BLaER1 treated with 17β-estradiol and CSF1 and Interleukin-3, amounts not matched to agents 10 nM and 100 nM (cell line): ENCODE results near the gene DNAJC16.
A peak's percentile ranks its signal among the peaks of the same experiment; 100 is the strongest.

ENCODE experiments used
- H3K27ac ChIP-seq, 11 experiments: shearing (Covaris generic); formaldehyde crosslinking; 2 replicates each; pipeline ENCODE4 v1.8.1; 2022
- H3K27me3 ChIP-seq, 11 experiments: shearing (Covaris generic); formaldehyde crosslinking; 2 replicates each; pipeline ENCODE4 v1.8.1; 2022
- H3K36me3 ChIP-seq, 11 experiments: shearing (Covaris generic); formaldehyde crosslinking; 2 replicates each; pipeline ENCODE4 v1.8.1; 2022
- H3K4me1 ChIP-seq, 10 experiments: shearing (Covaris generic); formaldehyde crosslinking; 2 replicates each; pipeline ENCODE4 v1.8.1; 2022
- H3K4me2 ChIP-seq, 11 experiments: shearing (Covaris generic); formaldehyde crosslinking; 2 replicates each; pipeline ENCODE4 v1.8.1; 2022
- H3K4me3 ChIP-seq, 10 experiments: shearing (Covaris generic); formaldehyde crosslinking; 2 replicates each; pipeline ENCODE4 v1.8.1; 2022
- H3K9ac ChIP-seq, 11 experiments: shearing (Covaris generic); formaldehyde crosslinking; 2 replicates each; pipeline ENCODE4 v1.8.1; 2022
- H3K9me3 ChIP-seq, 11 experiments: shearing (Covaris generic); formaldehyde crosslinking; replicated peaks in 1 of 11; 2 replicates each; pipeline ENCODE4 v1.8.1; 2022
- H4K20me1 ChIP-seq, 11 experiments: shearing (Covaris generic); formaldehyde crosslinking; 2 replicates each; pipeline ENCODE4 v1.8.1; 2022
- Cebpa-rat ChIP-seq, 11 experiments: shearing (Covaris generic); IDR thresholded peaks; 2 replicates each; pipeline ENCODE4 v1.8.1; 2022

Gene DNAJC16

GRCh38 chr1:15605398-15606383 is 79.0 kb downstream of the DNAJC16 start:
- Histone ChIP-seq H3K27me3 (peaks cover 3 to 10% (median 7%) of the 10 kb centered on the region in 11 experiments; a peak in 16 of 22 replicates), H3K9ac (no peak overlapping the region), H3K4me2 (no peak overlapping the region), H3K4me1 (peaks cover 0 to 21% (median 16%) of the 10 kb centered on the region in 10 experiments; a peak in 15 of 20 replicates), H3K4me3 (no peak overlapping the region), H3K27ac (no peak overlapping the region), H3K36me3 (no peaks in the 10 kb centered on the region), H4K20me1 (no peaks in the 10 kb centered on the region), H3K9me3 (0 out of 22 replicates have a peak, but pooled peaks cover 0 to 5% (median 0%) of the 10 kb centered on the region in 11 experiments)
- TF ChIP-seq Cebpa-rat (IDR thresholded peaks at IDR 0.05): no peak

GRCh38 chr1:15609631-15610030 is 83.0 kb downstream of the DNAJC16 start:
- no peak for TF ChIP-seq Cebpa-rat (IDR thresholded peaks at IDR 0.05)
- Histone ChIP-seq H3K9me3 (no peaks in the 10 kb centered on the region), H3K4me3 (no peak overlapping the region), H3K27me3 (no peaks in the 10 kb centered on the region), H3K4me2 (no peak overlapping the region), H4K20me1 (no peaks in the 10 kb centered on the region), H3K9ac (no peak overlapping the region), H3K27ac (no peak overlapping the region), H3K36me3 (no peaks in the 10 kb centered on the region), H3K4me1 (0 out of 20 replicates have a peak, but pooled peaks cover 0 to 5% (median 0%) of the 10 kb centered on the region in 10 experiments)

GRCh38 chr1:15610167-15610566 is 83.5 kb downstream of the DNAJC16 start:
- H3K27ac ChIP-seq: no peak overlapping the region
- H3K4me2 ChIP-seq: no peak overlapping the region
- TF ChIP-seq Cebpa-rat (IDR thresholded peaks at IDR 0.05): no peak

GRCh38 chr1:15616373-15617172 is 89.9 kb downstream of the DNAJC16 start:
- Histone ChIP-seq H3K4me1 (peaks cover 37 to 45% (median 39%) of the 10 kb centered on the region in 10 experiments), H3K4me2 (peak overlapping the region; percentile 82 to 94 (median 90)), H3K36me3 (peaks cover 0 to 16% (median 8%) of the 10 kb centered on the region in 11 experiments; a peak in 10 of 22 replicates), H3K27ac (peak overlapping the region; percentile 57 to 99 (median 82); a peak in 21 of 22 replicates), H3K27me3 (no peaks in the 10 kb centered on the region), H4K20me1 (peaks cover 8 to 34% (median 16%) of the 10 kb centered on the region in 11 experiments; a peak in 21 of 22 replicates), H3K4me3 (peak overlapping the region; percentile 83 to 100 (median 98)), H3K9me3 (no peaks in the 10 kb centered on the region), H3K9ac (peak overlapping the region; percentile 71 to 99 (median 98))
- no peak for TF ChIP-seq Cebpa-rat (IDR thresholded peaks at IDR 0.05)

More at GRCh38 chr1:15610167-15610566, 83.5 kb downstream of the DNAJC16 start:
- Histone ChIP-seq H3K9me3 (no peaks in the 10 kb centered on the region), H3K4me3 (no peak overlapping the region), H3K36me3 (no peaks in the 10 kb centered on the region), H4K20me1 (no peaks in the 10 kb centered on the region), H3K9ac (no peak overlapping the region), H3K4me1 (0 out of 20 replicates have a peak, but pooled peaks cover 0 to 5% (median 0%) of the 10 kb centered on the region in 10 experiments), H3K27me3 (no peaks in the 10 kb centered on the region)

- Histone ChIP-seq H3K27ac (peak within 1 kb of the TSS; percentile 89 to 99 (median 98)), H3K4me3 (peak within 1 kb of the TSS; percentile 83 to 100 (median 98)), H3K9me3 (no peaks in the 10 kb centered on the region), H4K20me1 (peaks cover 16 to 42% (median 25%) of the 10 kb centered on the region in 11 experiments; a peak in 21 of 22 replicates), H3K4me2 (peak within 1 kb of the TSS; percentile 82 to 97 (median 92)), H3K36me3 (peaks cover 0 to 24% (median 15%) of the 10 kb centered on the region in 11 experiments; a peak in 14 of 22 replicates), H3K9ac (peak within 1 kb of the TSS; percentile 93 to 99 (median 98)), H3K4me1 (peaks cover 38 to 54% (median 44%) of the 10 kb centered on the region in 10 experiments), H3K27me3 (no peaks in the 10 kb centered on the region)
- TF ChIP-seq Cebpa-rat (IDR thresholded peaks at IDR 0.05): no peak
Measured at GRCh38 chr1:15617173-15618076, 90.8 kb downstream of the DNAJC16 start, which contains the start of gene DDI2. Gene DDI2, plus strand, starts transcription at chr1:15617458. Its CDS starts 213 bp downstream, at chr1:15617671.

- Histone ChIP-seq H3K9ac (peak overlapping the region; percentile 93 to 99 (median 98)), H3K4me3 (peak overlapping the region; percentile 83 to 100 (median 98)), H4K20me1 (peaks cover 24 to 50% (median 32%) of the 10 kb centered on the region in 11 experiments; a peak in 21 of 22 replicates), H3K9me3 (no peaks in the 10 kb centered on the region), H3K27me3 (no peaks in the 10 kb centered on the region), H3K4me2 (peak overlapping the region; percentile 64 to 97 (median 92)), H3K36me3 (peaks cover 0 to 31% (median 22%) of the 10 kb centered on the region in 11 experiments; a peak in 14 of 22 replicates), H3K27ac (peak overlapping the region; percentile 89 to 99 (median 98)), H3K4me1 (peaks cover 38 to 59% (median 49%) of the 10 kb centered on the region in 10 experiments)
- TF ChIP-seq Cebpa-rat (IDR thresholded peaks at IDR 0.05): no peak
Measured at GRCh38 chr1:15618077-15618654, 91.5 kb downstream of the DNAJC16 start.

- Histone ChIP-seq H3K9me3 (no peaks in the 10 kb centered on the region), H3K27ac (peak overlapping the region; percentile 89 to 99 (median 98)), H3K4me1 (peaks cover 40 to 65% (median 56%) of the 10 kb centered on the region in 10 experiments), H3K4me3 (peak overlapping the region; percentile 83 to 100 (median 98)), H3K4me2 (peak overlapping the region; percentile 64 to 97 (median 92)), H4K20me1 (peaks cover 31 to 57% (median 39%) of the 10 kb centered on the region in 11 experiments; a peak in 21 of 22 replicates), H3K9ac (peak overlapping the region; percentile 93 to 99 (median 98)), H3K36me3 (peaks cover 3 to 34% (median 22%) of the 10 kb centered on the region in 11 experiments; a peak in 14 of 22 replicates), H3K27me3 (no peaks in the 10 kb centered on the region)
- TF ChIP-seq Cebpa-rat (IDR thresholded peaks at IDR 0.05): peak in 2 of 11 experiments; percentile 70 to 79; a peak in 4 of 22 replicates
Measured at GRCh38 chr1:15618655-15619525, 92.2 kb downstream of the DNAJC16 start.
